GM12892 (cell line): Measurements from ENCODE around the gene NDRG3.

Source experiments
- POLR2A ChIP-seq: IDR thresholded peaks from 2 replicates; pipeline ENCODE4 v1.6.1; 2011; ENCODE audit warnings: low read depth, low read length, control low read depth
- POLR2AphosphoS5 ChIP-seq: IDR thresholded peaks from 2 replicates; pipeline ENCODE4 v1.6.1; 2011; ENCODE audit warnings: low read depth, low read length, control low read depth

GRCh38 chr20:36632147-36632486 lies 113.8 kb downstream of the NDRG3 start:
- TF ChIP-seq POLR2AphosphoS5 (no peak), POLR2A (no peak)
